Lower leg skin (tissue), 4 donors: ENCODE measurements around the gene GTF3C4. TPM values are rescaled to one million over a fixed set of nuclear protein-coding genes. Genes with fewer than 3 reads are reported as not detected.

ENCODE experiments used
- DNase-seq, 2 donors: peaks; one replicate each; pipeline ENCODE4 v3.0.0-alpha.2; 2019; ENCODE audit warnings: low spot score in 2 of 2
- H3K4me3 ChIP-seq: fragments of 200-600 bp; sonication (generic); 2 replicates; pipeline ENCODE4 v1.5.1; 2017; ENCODE audit warnings: mild to moderate bottlenecking, low read depth; ENCODE audit not compliant: poor library complexity, severe bottlenecking
- CTCF ChIP-seq, 3 donors: fragments of 450-650 bp; IDR thresholded peaks; one replicate each; pipeline ENCODE4 v1.5.1; 2016; ENCODE audit warnings: antibody characterized with exemption in 3 of 3, mild to moderate bottlenecking in 3 of 3, moderate library complexity in 2 of 3
- POLR2A ChIP-seq, 2 donors: fragments of 450-650 bp; IDR thresholded peaks; one replicate each; pipeline ENCODE4 v1.6.1; 2016 to 2017; ENCODE audit warnings: antibody characterized with exemption in 2 of 2, mild to moderate bottlenecking in 1 of 2, moderate library complexity in 1 of 2
- WGBS, 2 donors: methylation state at CpG; one replicate each; pipeline ENCODE4 v1.1.5; 2018; 5-methylcytosine and 5-hydroxymethylcytosine counted together
- intact Hi-C: fragments of 100-400 bp; cut with DNase I; formaldehyde crosslinking; loops from one replicate; pipeline ENCODE4 v1.15.0; 2023; ENCODE audit warnings: low total_unique reads
- total RNA-seq, 4 donors: library from RNA; depleted of rRNA; stranded (reverse); fragments of >200 nt; gene quantifications; one replicate each; pipeline ENCODE4 v1.1.0, GENCODE V29; 2016

GTF3C4 gene
- total RNA-seq, 4 donors from 2014 or later = 18.7 to 23.4 (median 20.5) TPM

GRCh38 chr9:132740526-132741309 lies 70.5 kb downstream of the GTF3C4 start:
- no peak for DNase-seq
- intact Hi-C loops = no loop called here
- 92% methylated on average over 15 of the region's 15 CpGs for WGBS, 2 donors
- TF ChIP-seq POLR2A (IDR thresholded peaks at IDR 0.05) (no peak), CTCF (IDR thresholded peaks at IDR 0.05) (no peak)
- no peak overlapping the region for H3K4me3 ChIP-seq

GRCh38 chr9:132742821-132743311 lies 72.6 kb downstream of the GTF3C4 start:
- no peak overlapping the region for H3K4me3 ChIP-seq
- 61 to 63% methylated on average over 17 of the region's 17 CpGs for WGBS, 2 donors
- DNase-seq = peak in 1 of 2 donors; percentile 74
- intact Hi-C loops = no loop called here
- TF ChIP-seq CTCF (IDR thresholded peaks at IDR 0.05) = no peak
- no peak for TF ChIP-seq POLR2A (IDR thresholded peaks at IDR 0.05)

GRCh38 chr9:132743931-132744479 lies 73.7 kb downstream of the GTF3C4 start:
- DNase-seq = peak in 1 of 2 donors; percentile 52
- 42 to 49% methylated on average over 13 of the region's 13 CpGs for WGBS, 2 donors
- TF ChIP-seq CTCF (IDR thresholded peaks at IDR 0.05) (no peak), POLR2A (IDR thresholded peaks at IDR 0.05) (no peak)
- intact Hi-C loops = no loop called here
- H3K4me3 ChIP-seq = no peak overlapping the region

Other genes with a start within 250 kb of the GTF3C4 start
- not detected for gene BARHL1, start 87.9 kb upstream of the GTF3C4 start, total RNA-seq
- 10 to 100 TPM; 16.9 to 24.1 (median 18.6) TPM for gene DDX31, start 481 bp upstream of the GTF3C4 start, total RNA-seq
- 1 to 10 TPM; 1.4 to 5.5 (median 2.0) TPM for gene AK8, start 207.8 kb downstream of the GTF3C4 start, total RNA-seq
- 10 to 100 TPM in 2 of 4 donors, 1 to 10 TPM in 2; 9.0 to 14.7 (median 11.7) TPM for gene SPACA9, start 208.4 kb downstream of the GTF3C4 start, total RNA-seq